Measurements from ENCODE around the gene GPR78.

GPR78 gene

DNA sequence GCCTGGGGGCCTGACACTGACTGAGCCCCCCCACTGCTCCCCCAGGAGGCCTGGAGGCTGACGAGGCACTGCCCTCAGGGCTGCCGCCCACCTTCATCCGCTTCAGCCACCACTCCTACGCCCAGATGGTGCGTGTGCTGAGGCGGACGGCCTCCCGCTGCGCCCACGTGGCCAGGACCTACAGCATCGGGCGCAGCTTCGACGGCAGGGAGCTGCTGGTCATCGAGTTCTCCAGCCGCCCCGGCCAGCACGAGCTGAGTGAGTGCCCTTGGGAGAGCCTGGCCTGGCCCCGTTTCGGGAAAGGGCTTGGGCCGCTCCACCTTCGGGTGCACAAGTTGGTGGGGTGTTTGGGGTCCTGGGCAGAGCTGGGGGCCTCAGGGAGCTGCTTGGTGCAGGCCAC is 23.7 kb downstream of the GPR78 start:
- H3K9ac ChIP-seq: no peak overlapping the region
- no peaks in the 10 kb centered on the region for H4K20me1 ChIP-seq (ENCODE audit: insufficient read depth)
- no peak overlapping the region for H3K27ac ChIP-seq
- H3K4me1 ChIP-seq (ENCODE audit: low read depth, poor library complexity, severe bottlenecking): no peaks in the 10 kb centered on the region
- no peaks in the 10 kb centered on the region for H3K36me3 ChIP-seq (ENCODE audit: insufficient read depth)
- H3K27me3 ChIP-seq (ENCODE audit: insufficient read depth, low read depth): no peaks in the 10 kb centered on the region
- TF ChIP-seq CTCF (conservative IDR thresholded peaks at IDR 0.05; ENCODE audit: low read depth, low read length): no peak
- no peaks in the 10 kb centered on the region for H3K79me2 ChIP-seq (ENCODE audit: insufficient read depth, low read depth)
- H3K4me3 ChIP-seq (IDR thresholded peaks at IDR 0.05; ENCODE audit: insufficient read depth, low read depth, low read length): no peak overlapping the region
- H2AFZ ChIP-seq (ENCODE audit: low read depth): no peak overlapping the region
- H3K4me2 ChIP-seq: no peak overlapping the region

GRCh38 chr4:8605289-8605688 is 25.1 kb downstream of the GPR78 start:
- Histone ChIP-seq H4K20me1 (ENCODE audit: insufficient read depth) (no peaks in the 10 kb centered on the region), H3K36me3 (ENCODE audit: insufficient read depth) (no peaks in the 10 kb centered on the region), H3K4me2 (no peak overlapping the region), H3K27ac (no peak overlapping the region), H3K9ac (no peak overlapping the region), H3K27me3 (ENCODE audit: insufficient read depth, low read depth) (no peaks in the 10 kb centered on the region), H3K4me3 (IDR thresholded peaks at IDR 0.05; ENCODE audit: insufficient read depth, low read depth, low read length) (no peak overlapping the region), H3K79me2 (ENCODE audit: insufficient read depth, low read depth) (no peaks in the 10 kb centered on the region), H2AFZ (ENCODE audit: low read depth) (no peak overlapping the region), H3K4me1 (ENCODE audit: low read depth, poor library complexity, severe bottlenecking) (no peaks in the 10 kb centered on the region)
- TF ChIP-seq CTCF (conservative IDR thresholded peaks at IDR 0.05; ENCODE audit: low read depth, low read length): no peak

DNA sequence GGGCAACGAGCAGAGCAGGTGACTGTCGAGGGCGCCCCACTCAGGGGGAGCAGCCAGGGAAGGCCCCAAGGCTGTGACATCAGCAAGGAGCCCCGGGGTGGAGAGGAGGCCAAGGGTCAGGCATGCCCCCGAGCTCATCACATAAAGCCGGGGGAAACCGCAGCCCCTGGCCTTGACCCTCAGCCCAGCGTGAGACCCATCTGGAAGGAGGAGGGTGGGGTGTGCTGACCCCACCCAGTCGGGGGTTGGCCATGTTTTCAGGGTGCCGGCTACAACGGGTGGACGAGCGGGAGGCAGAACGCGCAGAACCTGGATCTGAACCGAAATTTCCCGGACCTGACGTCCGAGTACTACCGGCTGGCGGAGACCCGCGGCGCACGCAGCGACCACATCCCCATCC is 26.3 kb downstream of the GPR78 start:
- H3K27ac ChIP-seq: no peak overlapping the region
- no peak overlapping the region for H2AFZ ChIP-seq (ENCODE audit: low read depth)
- H3K27me3 ChIP-seq (ENCODE audit: insufficient read depth, low read depth): no peaks in the 10 kb centered on the region
- H3K79me2 ChIP-seq (ENCODE audit: insufficient read depth, low read depth): no peaks in the 10 kb centered on the region
- H3K4me3 ChIP-seq (IDR thresholded peaks at IDR 0.05; ENCODE audit: insufficient read depth, low read depth, low read length): no peak overlapping the region
- no peak overlapping the region for H3K4me2 ChIP-seq
- no peaks in the 10 kb centered on the region for H4K20me1 ChIP-seq (ENCODE audit: insufficient read depth)
- no peaks in the 10 kb centered on the region for H3K4me1 ChIP-seq (ENCODE audit: low read depth, poor library complexity, severe bottlenecking)
- no peak for TF ChIP-seq CTCF (conservative IDR thresholded peaks at IDR 0.05; ENCODE audit: low read depth, low read length)
- H3K9ac ChIP-seq: no peak overlapping the region
- no peaks in the 10 kb centered on the region for H3K36me3 ChIP-seq (ENCODE audit: insufficient read depth)

DNA sequence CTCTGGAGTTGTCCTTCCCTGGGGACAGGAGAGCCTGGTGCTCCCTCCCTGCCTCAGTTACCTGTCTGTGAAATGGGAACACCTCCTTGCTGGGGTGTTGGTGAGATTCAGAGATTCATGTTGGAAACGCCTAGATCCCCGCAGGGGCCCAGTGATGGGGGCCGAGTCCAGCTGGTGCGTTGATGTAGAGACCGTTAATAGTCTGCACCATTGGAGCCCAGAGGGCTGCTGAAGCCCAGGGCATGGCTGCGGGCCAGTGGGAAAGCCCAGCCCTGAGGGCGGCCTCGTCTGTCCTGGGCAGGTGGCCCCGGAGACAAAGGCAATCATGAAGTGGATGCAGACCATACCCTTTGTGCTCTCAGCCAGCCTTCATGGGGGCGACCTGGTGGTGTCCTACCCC is 26.8 kb downstream of the GPR78 start:
- Histone ChIP-seq H2AFZ (ENCODE audit: low read depth) (no peak overlapping the region), H3K27me3 (ENCODE audit: insufficient read depth, low read depth) (no peaks in the 10 kb centered on the region), H3K9ac (no peak overlapping the region), H3K4me1 (ENCODE audit: low read depth, poor library complexity, severe bottlenecking) (no peaks in the 10 kb centered on the region), H4K20me1 (ENCODE audit: insufficient read depth) (no peaks in the 10 kb centered on the region), H3K4me2 (no peak overlapping the region), H3K79me2 (ENCODE audit: insufficient read depth, low read depth) (no peaks in the 10 kb centered on the region), H3K4me3 (IDR thresholded peaks at IDR 0.05; ENCODE audit: insufficient read depth, low read depth, low read length) (no peak overlapping the region), H3K36me3 (ENCODE audit: insufficient read depth) (no peaks in the 10 kb centered on the region), H3K27ac (no peak overlapping the region)
- no peak for TF ChIP-seq CTCF (conservative IDR thresholded peaks at IDR 0.05; ENCODE audit: low read depth, low read length)
